GM23338 (cell line): Measurements from ENCODE around the gene ESPNL. TPM values are rescaled to one million over a fixed set of nuclear protein-coding genes. Genes with fewer than 3 reads are reported as not detected.

ENCODE experiments used
- ATAC-seq: fragments of 200-7000 bp; cut with Tn5 transposase; 3 replicates; pipeline ENCODE4 v1.9.1; 2020
- DNase-seq: peaks from one replicate; pipeline ENCODE4 v3.0.0-alpha.2; 2015; ENCODE audit warnings: low spot score
- H2AFZ ChIP-seq: fragments of 200-600 bp; sonication (generic); 2 replicates; pipeline ENCODE4 v1.8.0; 2016; ENCODE audit warnings: antibody characterized with exemption, mild to moderate bottlenecking, moderate library complexity
- H3F3A ChIP-seq: fragments of 200-600 bp; sonication (generic); replicated peaks from 2 replicates; pipeline ENCODE4 v1.8.0; 2017; ENCODE audit warnings: antibody characterized with exemption, mixed run types, low read depth
- H3K27ac ChIP-seq: fragments of 200-600 bp; sonication (generic); 2 replicates; pipeline ENCODE4 v1.6.1; 2016; ENCODE audit warnings: low read depth
- H3K27me3 ChIP-seq: fragments of 200-600 bp; sonication (generic); 2 replicates; pipeline ENCODE4 v1.8.0; 2016; ENCODE audit warnings: mild to moderate bottlenecking, mixed run types, moderate library complexity; ENCODE audit not compliant: insufficient read depth
- H3K36me3 ChIP-seq: fragments of 200-600 bp; sonication (generic); 2 replicates; pipeline ENCODE4 v1.8.0; 2016; ENCODE audit warnings: mild to moderate bottlenecking; ENCODE audit not compliant: insufficient read depth
- H3K4me1 ChIP-seq: fragments of 200-600 bp; sonication (generic); 2 replicates; pipeline ENCODE4 v1.8.0; 2016; ENCODE audit warnings: mild to moderate bottlenecking, moderate library complexity; ENCODE audit not compliant: insufficient read depth
- H3K4me2 ChIP-seq: fragments of 200-600 bp; sonication (generic); 2 replicates; pipeline ENCODE4 v1.7.1; 2017; ENCODE audit warnings: mixed run types
- H3K4me3 ChIP-seq: fragments of 200-600 bp; sonication (generic); 2 replicates; pipeline ENCODE4 v1.6.1; 2016; ENCODE audit warnings: mixed run types
- H3K79me2 ChIP-seq: fragments of 200-600 bp; sonication (generic); replicated peaks from 2 replicates; pipeline ENCODE4 v1.8.0; 2017; ENCODE audit warnings: mild to moderate bottlenecking; ENCODE audit not compliant: insufficient read depth
- H3K9me2 ChIP-seq: fragments of 200-600 bp; sonication (generic); 2 replicates; pipeline ENCODE4 v1.8.0; 2017; ENCODE audit not compliant: insufficient read depth
- H4K20me1 ChIP-seq: fragments of 200-600 bp; sonication (generic); replicated peaks from 2 replicates; pipeline ENCODE4 v1.8.0; 2017; ENCODE audit warnings: mild to moderate bottlenecking; ENCODE audit not compliant: insufficient read depth
- H3K27ac Mint-ChIP-seq: 2 replicates; pipeline ENCODE4 v1.8.0; 2020; ENCODE audit warnings: inconsistent platforms, mild to moderate bottlenecking, moderate library complexity, mixed read lengths
- H3K27me3 Mint-ChIP-seq: 3 replicates; pipeline ENCODE4 v1.8.0; 2022; ENCODE audit warnings: low read depth, mild to moderate bottlenecking, moderate library complexity, mixed read lengths, inconsistent platforms; ENCODE audit not compliant: insufficient read depth, poor library complexity
- H3K36me3 Mint-ChIP-seq: 3 replicates; pipeline ENCODE4 v1.8.0; 2021; ENCODE audit warnings: low read depth, mild to moderate bottlenecking, inconsistent platforms, moderate library complexity, mixed read lengths
- H3K4me1 Mint-ChIP-seq: 3 replicates; pipeline ENCODE4 v1.8.0; 2020; ENCODE audit warnings: mild to moderate bottlenecking, inconsistent platforms, mixed read lengths
- H3K4me3 Mint-ChIP-seq: 3 replicates; pipeline ENCODE4 v1.8.0; 2021; ENCODE audit warnings: moderate library complexity, mild to moderate bottlenecking, inconsistent platforms, mixed read lengths
- H3K9me3 Mint-ChIP-seq: 3 replicates; pipeline ENCODE4 v1.8.0; 2020; ENCODE audit warnings: moderate library complexity, mild to moderate bottlenecking, inconsistent platforms, mixed read lengths
- EZH2 ChIP-seq: fragments of 200-600 bp; sonication (generic); IDR thresholded peaks from one replicate; pipeline ENCODE4 v1.8.0; 2017; ENCODE audit warnings: antibody characterized with exemption, mild to moderate bottlenecking, low read depth; ENCODE audit not compliant: unreplicated experiment
- EZH2phosphoT487 ChIP-seq: fragments of 200-600 bp; sonication (generic); IDR thresholded peaks from one replicate; pipeline ENCODE4 v1.8.1; 2018; ENCODE audit warnings: antibody characterized with exemption; ENCODE audit not compliant: unreplicated experiment
- NANOG ChIP-seq: IDR thresholded peaks from 2 replicates; pipeline ENCODE4 v1.6.1; 2016; ENCODE audit warnings: antibody characterized with exemption, borderline replicate concordance
- POLR2AphosphoS5 ChIP-seq: IDR thresholded peaks from 2 replicates; pipeline ENCODE4 v1.6.1; 2016; ENCODE audit warnings: antibody characterized with exemption, low read depth
- ZNF114 ChIP-seq: fragments of 250-450 bp; sonication (Bioruptor Pico); IDR thresholded peaks from 2 replicates; pipeline ENCODE4 v1.5.0; 2020; ENCODE audit warnings: mild to moderate bottlenecking, moderate library complexity
- ZNF331 ChIP-seq: fragments of 250-450 bp; sonication (Bioruptor Pico); IDR thresholded peaks from 2 replicates; pipeline ENCODE4 v1.5.0; 2020; ENCODE audit warnings: low read depth, mild to moderate bottlenecking, moderate library complexity
- polyA plus RNA-seq: library from polyadenylated mRNA; unstranded; fragments of >200 nt; fragmentation: Nextera tagmentation; extraction: Ambion mirVana; gene quantifications from 2 replicates; pipeline ENCODE4 v1.2.1, GENCODE V29; 2016
- total RNA-seq: library from RNA; depleted of rRNA; stranded (reverse); fragments of >200 nt; shearing (Covaris generic); gene quantifications from 2 replicates; pipeline ENCODE4 v1.2.3, GENCODE V29; 2014
- TF ChIP-seq, protein P1 (sequence below): IDR thresholded peaks from one replicate; pipeline ENCODE4 v1.6.1; 2018; ENCODE audit warnings: antibody characterized with exemption; ENCODE audit not compliant: unreplicated experiment
- TF ChIP-seq, protein P2 (sequence below): fragments of 250-450 bp; sonication (Bioruptor Pico); IDR thresholded peaks from 2 replicates; pipeline ENCODE4 v1.5.0; 2020; ENCODE audit warnings: mild to moderate bottlenecking, moderate library complexity

Gene ESPNL
- total and polyA plus RNA-seq, 2 experiments from 2014 or later = 0.44 to 3.1 TPM

DNA sequence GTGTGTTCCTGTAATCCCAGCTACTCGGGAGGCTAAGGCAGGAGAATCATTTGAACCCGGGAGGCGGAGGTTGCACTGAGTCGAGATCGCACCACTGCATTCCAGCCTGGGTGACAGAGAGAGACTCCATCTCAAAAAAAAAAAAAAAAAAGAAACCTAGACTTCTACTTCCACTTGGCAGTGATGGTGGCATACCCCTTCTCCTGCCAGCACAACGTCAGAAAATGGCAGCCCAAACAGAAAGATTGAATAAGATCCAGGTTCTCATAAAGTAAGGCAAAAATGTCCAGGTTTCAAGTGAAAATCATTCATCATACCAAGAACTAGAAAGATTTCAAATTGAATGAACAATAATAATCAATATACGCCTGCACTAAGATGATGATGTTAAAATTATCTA, 15.4 kb upstream of the ESPNL start:
- ATAC-seq (no peak), DNase-seq (no peak)
- peaks cover 85% of the 10 kb centered on the region for H3K36me3 Mint-ChIP-seq
- no peak overlapping the region for H2AFZ ChIP-seq
- H3F3A ChIP-seq = 0 out of 2 replicates have a peak, but pooled peaks cover 6% of the 10 kb centered on the region
- no peak overlapping the region for H3K4me2 ChIP-seq
- no peaks in the 10 kb centered on the region; the same call in 2 of the 3 replicates for H3K9me3 Mint-ChIP-seq
- no peaks in the 10 kb centered on the region for H3K9me2 ChIP-seq
- H3K4me1 ChIP-seq = peaks cover 7% of the 10 kb centered on the region
- no peak overlapping the region; the same call in 1 of the 2 replicates for H3K27ac Mint-ChIP-seq
- H3K36me3 ChIP-seq = peaks cover 56% of the 10 kb centered on the region
- H3K27ac ChIP-seq = no peak overlapping the region
- no peak overlapping the region for H3K4me3 ChIP-seq
- H3K4me3 Mint-ChIP-seq = no peak overlapping the region
- peaks cover 9% of the 10 kb centered on the region for H3K4me1 Mint-ChIP-seq
- H3K27me3 ChIP-seq = no peaks in the 10 kb centered on the region
- peaks cover 8% of the 10 kb centered on the region; the same call in 1 of the 2 replicates for H4K20me1 ChIP-seq
- H3K27me3 Mint-ChIP-seq = peaks cover 6% of the 10 kb centered on the region
- TF ChIP-seq, protein P1, sequence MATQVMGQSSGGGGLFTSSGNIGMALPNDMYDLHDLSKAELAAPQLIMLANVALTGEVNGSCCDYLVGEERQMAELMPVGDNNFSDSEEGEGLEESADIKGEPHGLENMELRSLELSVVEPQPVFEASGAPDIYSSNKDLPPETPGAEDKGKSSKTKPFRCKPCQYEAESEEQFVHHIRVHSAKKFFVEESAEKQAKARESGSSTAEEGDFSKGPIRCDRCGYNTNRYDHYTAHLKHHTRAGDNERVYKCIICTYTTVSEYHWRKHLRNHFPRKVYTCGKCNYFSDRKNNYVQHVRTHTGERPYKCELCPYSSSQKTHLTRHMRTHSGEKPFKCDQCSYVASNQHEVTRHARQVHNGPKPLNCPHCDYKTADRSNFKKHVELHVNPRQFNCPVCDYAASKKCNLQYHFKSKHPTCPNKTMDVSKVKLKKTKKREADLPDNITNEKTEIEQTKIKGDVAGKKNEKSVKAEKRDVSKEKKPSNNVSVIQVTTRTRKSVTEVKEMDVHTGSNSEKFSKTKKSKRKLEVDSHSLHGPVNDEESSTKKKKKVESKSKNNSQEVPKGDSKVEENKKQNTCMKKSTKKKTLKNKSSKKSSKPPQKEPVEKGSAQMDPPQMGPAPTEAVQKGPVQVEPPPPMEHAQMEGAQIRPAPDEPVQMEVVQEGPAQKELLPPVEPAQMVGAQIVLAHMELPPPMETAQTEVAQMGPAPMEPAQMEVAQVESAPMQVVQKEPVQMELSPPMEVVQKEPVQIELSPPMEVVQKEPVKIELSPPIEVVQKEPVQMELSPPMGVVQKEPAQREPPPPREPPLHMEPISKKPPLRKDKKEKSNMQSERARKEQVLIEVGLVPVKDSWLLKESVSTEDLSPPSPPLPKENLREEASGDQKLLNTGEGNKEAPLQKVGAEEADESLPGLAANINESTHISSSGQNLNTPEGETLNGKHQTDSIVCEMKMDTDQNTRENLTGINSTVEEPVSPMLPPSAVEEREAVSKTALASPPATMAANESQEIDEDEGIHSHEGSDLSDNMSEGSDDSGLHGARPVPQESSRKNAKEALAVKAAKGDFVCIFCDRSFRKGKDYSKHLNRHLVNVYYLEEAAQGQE = no peak
- TF ChIP-seq ZNF331 (CRISPR knock-in tag) (no peak), EZH2 (no peak), EZH2phosphoT487 (no peak), NANOG (no peak), ZNF114 (no peak), POLR2AphosphoS5 (no peak)
- TF ChIP-seq, protein P2, sequence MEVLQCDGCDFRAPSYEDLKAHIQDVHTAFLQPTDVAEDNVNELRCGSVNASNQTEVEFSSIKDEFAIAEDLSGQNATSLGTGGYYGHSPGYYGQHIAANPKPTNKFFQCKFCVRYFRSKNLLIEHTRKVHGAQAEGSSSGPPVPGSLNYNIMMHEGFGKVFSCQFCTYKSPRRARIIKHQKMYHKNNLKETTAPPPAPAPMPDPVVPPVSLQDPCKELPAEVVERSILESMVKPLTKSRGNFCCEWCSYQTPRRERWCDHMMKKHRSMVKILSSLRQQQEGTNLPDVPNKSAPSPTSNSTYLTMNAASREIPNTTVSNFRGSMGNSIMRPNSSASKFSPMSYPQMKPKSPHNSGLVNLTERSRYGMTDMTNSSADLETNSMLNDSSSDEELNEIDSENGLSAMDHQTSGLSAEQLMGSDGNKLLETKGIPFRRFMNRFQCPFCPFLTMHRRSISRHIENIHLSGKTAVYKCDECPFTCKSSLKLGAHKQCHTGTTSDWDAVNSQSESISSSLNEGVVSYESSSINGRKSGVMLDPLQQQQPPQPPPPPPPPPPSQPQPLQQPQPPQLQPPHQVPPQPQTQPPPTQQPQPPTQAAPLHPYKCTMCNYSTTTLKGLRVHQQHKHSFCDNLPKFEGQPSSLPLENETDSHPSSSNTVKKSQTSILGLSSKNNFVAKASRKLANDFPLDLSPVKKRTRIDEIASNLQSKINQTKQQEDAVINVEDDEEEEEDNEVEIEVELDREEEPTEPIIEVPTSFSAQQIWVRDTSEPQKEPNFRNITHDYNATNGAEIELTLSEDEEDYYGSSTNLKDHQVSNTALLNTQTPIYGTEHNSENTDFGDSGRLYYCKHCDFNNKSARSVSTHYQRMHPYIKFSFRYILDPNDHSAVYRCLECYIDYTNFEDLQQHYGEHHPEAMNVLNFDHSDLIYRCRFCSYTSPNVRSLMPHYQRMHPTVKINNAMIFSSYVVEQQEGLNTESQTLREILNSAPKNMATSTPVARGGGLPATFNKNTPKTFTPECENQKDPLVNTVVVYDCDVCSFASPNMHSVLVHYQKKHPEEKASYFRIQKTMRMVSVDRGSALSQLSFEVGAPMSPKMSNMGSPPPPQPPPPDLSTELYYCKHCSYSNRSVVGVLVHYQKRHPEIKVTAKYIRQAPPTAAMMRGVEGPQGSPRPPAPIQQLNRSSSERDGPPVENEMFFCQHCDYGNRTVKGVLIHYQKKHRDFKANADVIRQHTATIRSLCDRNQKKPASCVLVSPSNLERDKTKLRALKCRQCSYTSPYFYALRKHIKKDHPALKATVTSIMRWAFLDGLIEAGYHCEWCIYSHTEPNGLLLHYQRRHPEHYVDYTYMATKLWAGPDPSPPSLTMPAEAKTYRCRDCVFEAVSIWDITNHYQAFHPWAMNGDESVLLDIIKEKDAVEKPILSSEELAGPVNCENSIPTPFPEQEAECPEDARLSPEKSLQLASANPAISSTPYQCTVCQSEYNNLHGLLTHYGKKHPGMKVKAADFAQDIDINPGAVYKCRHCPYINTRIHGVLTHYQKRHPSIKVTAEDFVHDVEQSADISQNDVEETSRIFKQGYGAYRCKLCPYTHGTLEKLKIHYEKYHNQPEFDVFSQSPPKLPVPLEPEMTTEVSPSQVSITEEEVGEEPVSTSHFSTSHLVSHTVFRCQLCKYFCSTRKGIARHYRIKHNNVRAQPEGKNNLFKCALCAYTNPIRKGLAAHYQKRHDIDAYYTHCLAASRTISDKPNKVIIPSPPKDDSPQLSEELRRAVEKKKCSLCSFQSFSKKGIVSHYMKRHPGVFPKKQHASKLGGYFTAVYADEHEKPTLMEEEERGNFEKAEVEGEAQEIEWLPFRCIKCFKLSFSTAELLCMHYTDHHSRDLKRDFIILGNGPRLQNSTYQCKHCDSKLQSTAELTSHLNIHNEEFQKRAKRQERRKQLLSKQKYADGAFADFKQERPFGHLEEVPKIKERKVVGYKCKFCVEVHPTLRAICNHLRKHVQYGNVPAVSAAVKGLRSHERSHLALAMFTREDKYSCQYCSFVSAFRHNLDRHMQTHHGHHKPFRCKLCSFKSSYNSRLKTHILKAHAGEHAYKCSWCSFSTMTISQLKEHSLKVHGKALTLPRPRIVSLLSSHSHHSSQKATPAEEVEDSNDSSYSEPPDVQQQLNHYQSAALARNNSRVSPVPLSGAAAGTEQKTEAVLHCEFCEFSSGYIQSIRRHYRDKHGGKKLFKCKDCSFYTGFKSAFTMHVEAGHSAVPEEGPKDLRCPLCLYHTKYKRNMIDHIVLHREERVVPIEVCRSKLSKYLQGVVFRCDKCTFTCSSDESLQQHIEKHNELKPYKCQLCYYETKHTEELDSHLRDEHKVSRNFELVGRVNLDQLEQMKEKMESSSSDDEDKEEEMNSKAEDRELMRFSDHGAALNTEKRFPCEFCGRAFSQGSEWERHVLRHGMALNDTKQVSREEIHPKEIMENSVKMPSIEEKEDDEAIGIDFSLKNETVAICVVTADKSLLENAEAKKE = no peak
- H3K79me2 ChIP-seq = 0 out of 2 replicates have a peak, but pooled peaks cover 6% of the 10 kb centered on the region
